Uterus (tissue), 2 donors: ENCODE data around the gene ARHGEF10L.

Experiments
- POLR2A ChIP-seq, 2 donors: fragments of 450-650 bp; IDR thresholded peaks; one replicate each; pipeline ENCODE4 v1.6.1; 2016; ENCODE audit warnings: antibody characterized with exemption in 2 of 2, mild to moderate bottlenecking in 1 of 2, moderate library complexity in 1 of 2
- TF ChIP-seq, protein P1 (sequence below), 4 experiments: fragments of 200-600 bp in 2 of 4; fragments of 450-650 bp in 2 of 4; sonication (generic) in 2 of 4; IDR thresholded peaks; one replicate each; pipeline ENCODE4 v1.5.1; 2016 to 2019; ENCODE audit warnings: antibody characterized with exemption in 4 of 4, mild to moderate bottlenecking in 2 of 4, moderate library complexity in 1 of 4

DNA sequence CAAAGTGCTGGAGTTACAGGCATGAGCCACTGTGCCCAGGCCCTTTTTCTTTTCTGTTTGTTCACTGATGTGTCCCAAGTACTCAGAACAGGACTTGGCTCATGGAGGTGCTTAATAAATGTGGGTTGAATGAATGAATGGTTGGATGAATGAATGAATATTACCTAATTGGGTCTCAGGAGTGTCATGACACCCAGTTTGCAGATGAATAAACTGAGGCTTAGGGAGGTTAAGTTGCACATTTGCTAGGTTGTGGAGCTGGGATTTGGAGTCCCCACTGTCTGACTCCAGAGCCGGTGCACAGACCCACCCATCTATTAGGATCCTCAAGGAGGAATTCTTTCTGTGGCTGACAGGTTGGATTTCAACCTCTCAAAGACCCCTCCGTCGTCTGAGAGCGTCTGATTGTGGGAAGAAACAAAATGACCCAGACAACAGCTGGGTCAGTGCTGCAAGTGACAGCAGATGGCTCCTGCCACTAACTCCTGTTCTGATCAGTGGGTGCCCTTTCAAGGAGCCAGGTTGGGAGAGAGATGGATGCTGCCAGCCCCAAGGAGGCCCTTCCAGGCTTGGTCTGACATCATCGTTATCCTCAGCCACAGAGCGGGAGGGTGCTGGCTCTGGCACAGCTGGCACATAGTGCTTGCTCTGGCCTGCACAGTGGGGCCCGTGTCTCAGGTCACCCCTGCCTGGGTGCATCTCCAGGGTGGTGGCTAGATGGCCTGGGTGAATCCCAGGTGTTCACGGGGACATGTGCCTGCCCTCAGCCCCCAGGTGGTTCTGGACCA, 24.2 kb downstream of the ARHGEF10L start:
- TF ChIP-seq, protein P1, sequence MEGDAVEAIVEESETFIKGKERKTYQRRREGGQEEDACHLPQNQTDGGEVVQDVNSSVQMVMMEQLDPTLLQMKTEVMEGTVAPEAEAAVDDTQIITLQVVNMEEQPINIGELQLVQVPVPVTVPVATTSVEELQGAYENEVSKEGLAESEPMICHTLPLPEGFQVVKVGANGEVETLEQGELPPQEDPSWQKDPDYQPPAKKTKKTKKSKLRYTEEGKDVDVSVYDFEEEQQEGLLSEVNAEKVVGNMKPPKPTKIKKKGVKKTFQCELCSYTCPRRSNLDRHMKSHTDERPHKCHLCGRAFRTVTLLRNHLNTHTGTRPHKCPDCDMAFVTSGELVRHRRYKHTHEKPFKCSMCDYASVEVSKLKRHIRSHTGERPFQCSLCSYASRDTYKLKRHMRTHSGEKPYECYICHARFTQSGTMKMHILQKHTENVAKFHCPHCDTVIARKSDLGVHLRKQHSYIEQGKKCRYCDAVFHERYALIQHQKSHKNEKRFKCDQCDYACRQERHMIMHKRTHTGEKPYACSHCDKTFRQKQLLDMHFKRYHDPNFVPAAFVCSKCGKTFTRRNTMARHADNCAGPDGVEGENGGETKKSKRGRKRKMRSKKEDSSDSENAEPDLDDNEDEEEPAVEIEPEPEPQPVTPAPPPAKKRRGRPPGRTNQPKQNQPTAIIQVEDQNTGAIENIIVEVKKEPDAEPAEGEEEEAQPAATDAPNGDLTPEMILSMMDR (IDR thresholded peaks at IDR 0.05): no peak
- no peak for TF ChIP-seq POLR2A (IDR thresholded peaks at IDR 0.05)
